Right renal cortex interstitium (tissue), 3 donors: ENCODE results near the gene PDGFA. TPM values are rescaled to one million over a fixed set of nuclear protein-coding genes. Genes with fewer than 3 reads are reported as not detected.

Source experiments
- DNase-seq, 3 donors: peaks; one replicate each; pipeline ENCODE4 v3.0.0-alpha.2; 2013; ENCODE audit warnings: low read depth in 3 of 3, low spot score in 2 of 3
- polyA plus RNA-seq, 3 donors: library from polyadenylated mRNA; unstranded; fragments of 120-200 nt; gene quantifications; one replicate each; pipeline ENCODE4 v1.2.1, GENCODE V29; 2013; ENCODE audit not compliant: insufficient read length in 3 of 3

The PDGFA gene
- polyA plus RNA-seq, 3 donors, result 38.1 to 47.6 (median 44.8) TPM

- no peak for DNase-seq
Measured at GRCh38 chr7:520503-521161, 986 bp upstream of the PDGFA start.

GRCh38 chr7:518630-519483 is 789 bp downstream of the PDGFA start:
- no peak for DNase-seq

GRCh38 chr7:517774-518629 is 1.6 kb downstream of the PDGFA start:
- no peak for DNase-seq

DNA sequence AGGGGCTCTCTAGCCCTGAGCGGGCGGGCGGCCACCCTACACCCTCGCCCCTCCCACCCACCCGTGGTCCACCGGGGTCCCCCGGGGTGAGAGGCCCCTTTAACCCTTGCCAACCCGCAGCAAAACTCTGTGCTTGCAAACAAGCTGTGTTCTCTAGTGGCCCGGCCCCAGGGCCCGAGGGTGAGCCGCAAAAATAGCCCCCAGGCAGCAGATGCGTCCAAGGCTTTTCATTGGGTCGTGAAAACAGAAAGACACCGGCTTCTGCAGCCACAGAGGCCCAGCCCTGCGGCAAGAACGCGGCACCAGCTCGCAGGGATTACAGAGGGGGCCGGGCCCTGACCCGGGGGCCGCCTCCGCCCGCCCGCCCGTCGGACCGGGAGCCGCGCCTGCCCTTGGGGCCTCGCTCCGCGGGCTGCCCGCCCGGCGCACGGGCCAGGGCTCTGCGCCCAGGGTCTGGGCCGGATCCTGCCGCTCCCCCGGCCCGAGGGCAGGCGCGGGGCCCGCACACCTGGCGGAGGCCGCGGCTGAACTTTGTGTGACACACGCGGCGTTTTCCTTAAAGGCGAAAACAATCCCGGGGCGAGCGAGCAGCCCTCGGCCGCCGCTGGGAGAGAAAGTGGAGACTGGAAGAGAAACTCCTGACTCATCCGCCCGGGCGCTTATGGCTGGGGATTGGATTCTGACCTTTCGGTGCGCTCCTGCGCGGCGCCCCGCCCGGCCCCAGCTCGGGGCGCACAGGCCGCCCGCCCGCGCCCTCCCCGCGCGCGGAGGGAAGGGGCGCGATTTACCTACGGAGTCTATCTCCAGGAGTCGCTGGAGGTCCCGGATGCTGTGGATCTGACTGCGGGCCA is 2.8 kb downstream of the PDGFA start:
- DNase-seq, result no peak

- DNase-seq, result no peak
Measured at GRCh38 chr7:516216-516605, 3.4 kb downstream of the PDGFA start.

GRCh38 chr7:515628-516027 is 4.0 kb downstream of the PDGFA start:
- DNase-seq, result no peak

DNA sequence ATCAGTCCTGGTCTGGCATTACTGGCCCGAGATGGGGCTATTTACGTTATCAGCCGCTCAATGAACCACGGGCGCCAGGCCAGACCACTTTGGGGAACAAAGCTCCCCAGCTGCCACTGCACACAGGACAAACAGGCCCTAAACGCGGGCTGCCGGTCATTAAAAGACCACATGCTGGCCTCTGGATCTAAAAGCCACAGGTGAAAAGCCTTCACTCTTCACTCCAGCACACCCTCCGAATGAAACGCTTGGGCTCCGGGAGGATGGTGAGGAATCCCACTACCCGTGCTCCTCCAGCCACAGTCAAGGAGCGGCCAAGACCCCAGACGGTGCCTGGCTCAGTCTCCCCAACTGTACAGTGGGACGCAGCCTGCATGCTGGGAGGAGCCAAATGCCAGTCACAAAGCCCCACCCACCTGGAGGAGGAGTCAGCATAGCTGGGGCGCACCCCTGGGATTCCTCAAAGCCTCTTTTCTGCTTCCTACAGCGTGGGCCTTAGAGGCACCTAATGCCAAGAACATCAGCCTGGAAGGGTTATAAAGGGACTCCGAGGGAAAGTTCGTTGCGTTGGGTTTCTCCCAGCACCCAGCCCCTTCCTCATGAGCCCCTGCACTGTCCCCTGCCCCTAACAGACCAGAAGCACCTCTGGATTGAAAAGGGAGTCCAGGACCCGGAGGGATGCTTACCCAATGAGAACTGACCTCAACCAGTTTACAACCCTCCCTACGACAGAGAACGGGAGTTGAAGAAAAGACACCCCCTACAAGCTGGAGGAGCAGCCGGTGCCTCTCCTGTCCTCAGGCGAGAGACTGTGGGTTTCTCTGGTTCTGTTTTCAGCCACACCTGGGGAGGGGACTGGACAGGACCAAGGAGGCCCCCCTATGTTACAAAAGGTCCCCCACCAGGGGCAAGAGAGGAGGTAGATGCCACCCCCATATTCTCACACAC is 4.7 kb downstream of the PDGFA start:
- no peak for DNase-seq

GRCh38 chr7:514242-514641 is 5.4 kb downstream of the PDGFA start:
- no peak for DNase-seq

DNA sequence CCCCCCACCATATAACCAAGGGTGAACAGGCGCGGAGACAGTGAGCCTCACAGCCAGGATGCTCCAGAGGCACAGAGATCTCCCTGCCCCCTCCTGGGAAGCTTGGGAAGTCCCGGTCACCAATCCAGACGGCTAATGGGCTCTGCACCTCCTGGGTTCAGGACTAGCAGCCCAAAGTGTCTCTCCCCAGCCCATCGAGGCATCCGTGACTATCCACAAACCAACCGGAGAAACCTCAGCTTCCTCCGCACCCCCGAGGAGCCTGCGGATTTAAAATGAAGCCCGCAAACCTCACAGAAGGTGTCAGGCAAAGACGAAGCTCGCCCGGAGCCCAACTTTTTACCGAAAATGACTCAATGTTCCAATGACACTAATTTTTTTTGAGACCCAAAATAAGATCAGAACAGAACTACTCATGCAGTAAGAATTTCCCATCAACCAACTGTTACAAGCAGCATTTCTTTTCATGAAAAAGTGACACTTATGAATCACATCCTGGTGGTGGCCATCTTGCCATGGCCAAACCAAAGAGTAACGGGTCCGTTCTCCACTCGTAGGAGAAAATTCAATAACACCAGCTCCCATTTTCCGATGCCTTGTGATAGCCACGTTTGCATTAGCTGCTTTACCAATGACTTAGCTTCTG is 6.0 kb downstream of the PDGFA start:
- DNase-seq, result no peak

GRCh38 chr7:512541-513311 is 6.9 kb downstream of the PDGFA start:
- DNase-seq, result no peak

GRCh38 chr7:512146-512510 is 7.5 kb downstream of the PDGFA start:
- no peak for DNase-seq

DNA sequence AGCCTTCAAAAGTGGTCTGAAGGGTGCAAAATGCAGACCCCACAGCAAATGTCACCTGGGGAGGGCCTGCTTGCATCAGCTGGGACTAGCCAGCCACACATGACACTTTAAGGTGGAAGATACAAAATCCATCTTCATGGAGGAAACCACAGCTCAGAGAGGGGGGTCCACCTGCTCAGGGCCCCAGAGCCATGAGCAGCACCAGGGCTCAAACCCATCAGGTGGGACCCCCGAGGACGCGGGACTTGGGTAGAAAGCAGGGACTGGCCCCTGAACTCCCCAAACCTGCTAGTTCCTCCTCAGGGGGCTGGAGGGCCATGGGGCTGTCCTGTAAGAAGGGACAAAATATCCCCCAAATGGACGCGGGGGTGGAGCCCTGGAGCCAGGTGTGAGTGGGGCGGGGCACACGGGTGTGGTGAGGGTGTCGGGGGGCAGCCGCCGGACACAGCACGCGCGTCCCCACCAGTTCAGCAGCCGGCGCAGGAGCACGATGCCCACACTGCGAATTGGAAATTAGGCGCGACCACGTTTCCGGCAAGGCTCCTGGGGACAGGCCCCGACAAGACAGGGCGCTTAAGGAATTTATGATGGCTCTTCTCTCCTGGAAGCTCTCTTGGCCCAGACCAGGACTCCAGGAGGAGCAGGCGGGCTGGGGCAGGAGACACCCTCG is 8.0 kb downstream of the PDGFA start:
- no peak for DNase-seq

GRCh38 chr7:510782-511281 is 8.8 kb downstream of the PDGFA start:
- no peak for DNase-seq

GRCh38 chr7:510131-510481 is 9.5 kb downstream of the PDGFA start:
- DNase-seq, result no peak

GRCh38 chr7:509426-510130 is 10.1 kb downstream of the PDGFA start:
- no peak for DNase-seq

- DNase-seq, result no peak
Measured at GRCh38 chr7:508461-509170, 11.0 kb downstream of the PDGFA start.
